H1 (cell line): ENCODE results near the gene LAMC3. TPM values are rescaled to one million over a fixed set of nuclear protein-coding genes. Genes with fewer than 3 reads are reported as not detected.

ENCODE experiments used
- CREB1 ChIP-seq: IDR thresholded peaks from 2 replicates; pipeline ENCODE4 v1.6.1; 2012; ENCODE audit warnings: inconsistent platforms
- polyA plus RNA-seq, 7 experiments: library from polyadenylated mRNA; depleted of rRNA in 3 of 7; stranded (reverse) in 5 of 7; unstranded in 2 of 7; fragments of >200 nt in 5 of 7; fragments of 200-250 nt in 2 of 7; gene quantifications; 1 replicate in 5 of 7; 2 replicates in 1 of 7; 4 replicates in 1 of 7; pipeline versions ENCODE4 v1.2.1 to v1.2.3, GENCODE V29; 2011 to 2013; ENCODE audit warnings: missing spikeins in 2 of 7, mixed read lengths in 2 of 7
- total RNA-seq: library from RNA; stranded (reverse); fragmentation: NEBNext Ultra II Directional; extraction: Animal tissue kit (Norgen Biotek cat#: 25700); gene quantifications from 2 replicates; pipeline ENCODE4 v1.2.1, GENCODE V29; 2021
- TF ChIP-seq, protein P1 (sequence below): IDR thresholded peaks from 2 replicates; pipeline ENCODE4 v1.6.1; 2011; ENCODE audit warnings: low read length, improper control_type of control experiment

LAMC3 gene
- total and polyA plus RNA-seq, 2 of the 8 experiments (the other 6 are each of a cell fraction or from before 2014, with no cell fraction given), result 9.3 to 12.3 TPM

DNA sequence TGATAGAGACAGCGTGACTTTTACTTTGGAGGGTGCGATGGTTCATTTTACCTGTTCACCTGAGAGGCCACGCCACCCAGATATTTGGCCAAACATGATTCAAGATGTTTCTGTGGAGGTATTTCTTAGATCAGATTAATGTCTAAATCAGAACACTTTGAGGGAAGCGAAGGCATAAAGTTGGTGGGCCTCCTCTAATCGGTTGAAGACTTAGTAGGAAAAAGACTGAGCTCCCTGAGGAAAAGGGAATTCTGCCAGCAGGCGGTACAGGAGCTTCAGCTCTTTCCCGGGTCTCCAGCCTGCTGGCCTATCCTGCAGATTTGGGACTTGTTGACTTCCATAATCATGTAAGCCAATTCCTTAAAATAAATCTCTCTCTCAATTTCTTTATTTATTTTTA, 7.0 kb upstream of the LAMC3 start (continued):
- no peak for TF ChIP-seq CREB1
- TF ChIP-seq, protein P1, sequence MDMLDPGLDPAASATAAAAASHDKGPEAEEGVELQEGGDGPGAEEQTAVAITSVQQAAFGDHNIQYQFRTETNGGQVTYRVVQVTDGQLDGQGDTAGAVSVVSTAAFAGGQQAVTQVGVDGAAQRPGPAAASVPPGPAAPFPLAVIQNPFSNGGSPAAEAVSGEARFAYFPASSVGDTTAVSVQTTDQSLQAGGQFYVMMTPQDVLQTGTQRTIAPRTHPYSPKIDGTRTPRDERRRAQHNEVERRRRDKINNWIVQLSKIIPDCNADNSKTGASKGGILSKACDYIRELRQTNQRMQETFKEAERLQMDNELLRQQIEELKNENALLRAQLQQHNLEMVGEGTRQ, result no peak
